H9 (cell line): ENCODE results near the gene ADGRD1. TPM values are rescaled to one million over a fixed set of nuclear protein-coding genes. Genes with fewer than 3 reads are reported as not detected.

Experiments used
- DNase-seq: peaks from one replicate; pipeline ENCODE4 v3.0.0-alpha.2; 2017
- H2AFZ ChIP-seq: one replicate; pipeline ENCODE4 v1.6.1; 2013; ENCODE audit warnings: mild to moderate bottlenecking, low read length, control low read depth, moderate library complexity
- H2AK5ac ChIP-seq: 2 replicates; pipeline ENCODE4 v1.6.1; 2013; ENCODE audit warnings: low read length, control low read depth, mixed read lengths; ENCODE audit not compliant: insufficient read length
- H2BK120ac ChIP-seq: one replicate; pipeline ENCODE4 v1.6.1; 2013; ENCODE audit warnings: low read depth, mild to moderate bottlenecking, low read length, control low read depth, inconsistent platforms; ENCODE audit not compliant: poor library complexity, severe bottlenecking
- H2BK12ac ChIP-seq: 2 replicates; pipeline ENCODE4 v1.6.1; 2013; ENCODE audit warnings: low read length, control low read depth, mixed read lengths, low read depth; ENCODE audit not compliant: insufficient read length
- H2BK15ac ChIP-seq: 2 replicates; pipeline ENCODE4 v1.6.1; 2013; ENCODE audit warnings: low read depth, low read length, control low read depth
- H2BK20ac ChIP-seq: one replicate; pipeline ENCODE4 v1.6.1; 2013; ENCODE audit warnings: low read depth, mild to moderate bottlenecking, low read length, control low read depth, inconsistent platforms; ENCODE audit not compliant: poor library complexity, severe bottlenecking
- H2BK5ac ChIP-seq: 2 replicates; pipeline ENCODE4 v1.6.1; 2013; ENCODE audit warnings: low read length, control low read depth, mixed read lengths; ENCODE audit not compliant: insufficient read length
- H3K14ac ChIP-seq: 2 replicates; pipeline ENCODE4 v1.6.1; 2013; ENCODE audit warnings: low read length, control low read depth; ENCODE audit not compliant: insufficient read depth
- H3K18ac ChIP-seq: 2 replicates; pipeline ENCODE4 v1.6.1; 2013; ENCODE audit warnings: low read depth, mild to moderate bottlenecking, mixed read lengths, low read length, control low read depth; ENCODE audit not compliant: insufficient read length
- H3K23ac ChIP-seq: 2 replicates; pipeline ENCODE4 v1.6.1; 2013; ENCODE audit warnings: low read length, control low read depth, mixed read lengths, low read depth; ENCODE audit not compliant: insufficient read length
- H3K23me2 ChIP-seq: 2 replicates; pipeline ENCODE4 v1.6.1; 2013; ENCODE audit warnings: low read depth, mild to moderate bottlenecking, mixed read lengths, low read length, control low read depth; ENCODE audit not compliant: insufficient read length, poor library complexity, severe bottlenecking
- H3K27ac ChIP-seq: 2 replicates; pipeline ENCODE4 v1.5.1; 2013; ENCODE audit warnings: low read length, control low read depth, mixed read lengths, low read depth; ENCODE audit not compliant: insufficient read length
- H3K27me3 ChIP-seq: 2 replicates; pipeline ENCODE4 v1.6.1; 2013; ENCODE audit warnings: low read length, control low read depth, inconsistent platforms; ENCODE audit not compliant: insufficient read depth
- H3K4ac ChIP-seq: 2 replicates; pipeline ENCODE4 v1.6.1; 2013; ENCODE audit warnings: low read depth, mild to moderate bottlenecking, control low read depth, inconsistent platforms, low read length, moderate library complexity
- H3K4me1 ChIP-seq: 2 replicates; pipeline ENCODE4 v1.6.1; 2013; ENCODE audit warnings: low read length, control low read depth, inconsistent platforms; ENCODE audit not compliant: insufficient read depth
- H3K4me2 ChIP-seq: 2 replicates; pipeline ENCODE4 v1.6.1; 2013; ENCODE audit warnings: low read length, control low read depth, mixed read lengths; ENCODE audit not compliant: insufficient read length, insufficient read depth
- H3K56ac ChIP-seq: 2 replicates; pipeline ENCODE4 v1.6.1; 2013; ENCODE audit warnings: low read depth, mild to moderate bottlenecking, mixed read lengths, low read length, control low read depth; ENCODE audit not compliant: insufficient read length
- H3K79me1 ChIP-seq: 2 replicates; pipeline ENCODE4 v1.6.1; 2013; ENCODE audit warnings: low read depth, mild to moderate bottlenecking, moderate library complexity, low read length, control low read depth, inconsistent platforms; ENCODE audit not compliant: insufficient read depth, poor library complexity, severe bottlenecking
- H3K79me2 ChIP-seq: 2 replicates; pipeline ENCODE4 v1.6.1; 2013; ENCODE audit warnings: low read length, control low read depth, inconsistent platforms; ENCODE audit not compliant: insufficient read depth
- H3K9ac ChIP-seq: 2 replicates; pipeline ENCODE4 v1.6.1; 2013; ENCODE audit warnings: low read length, control low read depth, mixed read lengths; ENCODE audit not compliant: insufficient read length; ENCODE audit errors: extremely low read depth
- H3K9me3 ChIP-seq: one replicate; pipeline ENCODE4 v1.6.1; 2013; ENCODE audit warnings: low read depth, low read length, inconsistent platforms; ENCODE audit not compliant: control insufficient read depth
- H3T11ph ChIP-seq: one replicate; pipeline ENCODE4 v1.6.1; 2013; ENCODE audit warnings: mild to moderate bottlenecking, low read length, control low read depth, inconsistent platforms
- H4K20me1 ChIP-seq: one replicate; pipeline ENCODE4 v1.6.1; 2013; ENCODE audit not compliant: control insufficient read depth, insufficient read length, insufficient read depth
- H4K5ac ChIP-seq: 2 replicates; pipeline ENCODE4 v1.6.1; 2013; ENCODE audit warnings: low read depth, mild to moderate bottlenecking, mixed read lengths, low read length, control low read depth; ENCODE audit not compliant: insufficient read length
- H4K8ac ChIP-seq: replicated peaks from 2 replicates; pipeline ENCODE4 v1.6.1; 2013; ENCODE audit warnings: low read length, control low read depth, mixed read lengths, low read depth; ENCODE audit not compliant: insufficient read length
- H4K91ac ChIP-seq: 2 replicates; pipeline ENCODE4 v1.6.1; 2013; ENCODE audit warnings: low read depth, mild to moderate bottlenecking, moderate library complexity, mixed read lengths, low read length, control low read depth; ENCODE audit not compliant: insufficient read length
- H3K27ac Mint-ChIP-seq, 3 experiments: 2 replicates in 2 of 3; 3 replicates in 1 of 3; pipeline ENCODE4 v1.8.0; 2020 to 2021; ENCODE audit warnings: mixed read lengths in 3 of 3, mild to moderate bottlenecking in 1 of 3, moderate library complexity in 1 of 3
- H3K27me3 Mint-ChIP-seq: 2 replicates; pipeline ENCODE4 v1.8.0; 2021; ENCODE audit warnings: low read depth, mild to moderate bottlenecking, moderate library complexity, mixed read lengths
- H3K36me3 Mint-ChIP-seq, 3 experiments: 2 replicates in 2 of 3; 3 replicates in 1 of 3; pipeline ENCODE4 v1.8.0; 2020 to 2021; ENCODE audit warnings: low read depth in 3 of 3, mixed read lengths in 3 of 3; ENCODE audit not compliant: insufficient read depth in 1 of 3
- H3K4me1 Mint-ChIP-seq, 2 experiments: 2 replicates each; pipeline ENCODE4 v1.8.0; 2020; ENCODE audit warnings: mixed read lengths in 2 of 2
- H3K4me3 Mint-ChIP-seq, 2 experiments: 2 replicates in 1 of 2; 3 replicates in 1 of 2; pipeline ENCODE4 v1.8.0; 2020 to 2021; ENCODE audit warnings: mild to moderate bottlenecking in 2 of 2, mixed read lengths in 2 of 2, moderate library complexity in 1 of 2
- H3K9me3 Mint-ChIP-seq, 2 experiments: 2 replicates in 1 of 2; 3 replicates in 1 of 2; pipeline ENCODE4 v1.8.0; 2020; ENCODE audit warnings: mild to moderate bottlenecking in 2 of 2, mixed read lengths in 2 of 2, moderate library complexity in 1 of 2
- CTCF ChIP-seq: fragments of 200-600 bp; sonication (generic); conservative IDR thresholded peaks from 3 replicates; pipeline ENCODE4 v1.8.0; 2021; ENCODE audit warnings: antibody characterized with exemption, mild to moderate bottlenecking
- WGBS: extraction: QIAGEN DNeasy Blood & Tissue Kit; methylation state at CpG from one replicate; pipeline ENCODE4 v1.1.7; 2013; ENCODE audit warnings: missing lambda C conversion rate, low lambda C conversion rate, mixed read lengths; ENCODE audit not compliant: insufficient read length; ENCODE audit errors: extremely low coverage; 5-methylcytosine and 5-hydroxymethylcytosine counted together
- total RNA-seq: library from RNA; stranded (reverse); gene quantifications from 2 replicates; pipeline ENCODE4 v1.2.1, GENCODE V29; 2021

ADGRD1 gene
- total RNA-seq, 1 experiment from 2014 or later: 0.52 TPM

DNA sequence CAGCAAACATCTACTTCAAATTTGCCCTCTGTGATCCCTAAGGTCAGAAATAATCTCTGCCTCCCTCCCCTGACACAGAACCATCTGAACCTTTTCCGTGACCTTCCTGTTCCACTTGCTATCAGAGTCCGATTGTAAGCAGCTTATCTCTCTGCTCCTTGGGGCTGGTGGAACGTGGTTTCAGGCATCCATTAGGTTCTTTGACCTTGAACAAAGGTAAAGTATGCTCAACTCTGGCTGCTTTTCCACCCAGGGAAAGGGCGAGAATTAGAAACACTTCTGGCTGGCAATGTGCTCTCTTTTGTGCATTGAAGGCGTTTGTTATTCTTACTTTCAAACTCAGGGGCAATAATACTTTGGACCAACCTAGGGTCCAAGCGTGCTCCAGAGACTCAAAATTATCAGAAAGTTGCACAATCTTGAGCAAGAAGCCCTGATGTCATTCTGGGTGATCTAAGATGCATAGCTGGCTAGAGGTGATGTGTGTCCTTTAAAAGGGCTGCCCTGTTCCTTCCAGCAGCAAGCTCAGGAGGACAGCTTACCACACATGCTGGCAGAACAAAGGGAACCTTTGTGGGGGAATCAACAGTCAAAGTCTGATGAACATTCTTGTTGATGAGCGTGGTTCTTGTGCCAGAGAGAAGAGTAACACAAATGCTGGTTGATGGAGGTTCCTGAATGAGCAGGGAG, 29.8 kb downstream of the ADGRD1 start:
- Mint-ChIP-seq H3K4me3 (no peak overlapping the region), H3K27me3 (peaks cover 13% of the 10 kb centered on the region), H3K4me1 (peaks cover 7 to 11% of the 10 kb centered on the region in 2 experiments), H3K9me3 (no peaks in the 10 kb centered on the region), H3K36me3 (no peaks in the 10 kb centered on the region; a peak in 1 of 7 replicates), H3K27ac (no peak overlapping the region)
- Histone ChIP-seq H2AK5ac (no peak overlapping the region), H4K8ac (no peak overlapping the region), H4K5ac (no peak overlapping the region), H3K18ac (no peak overlapping the region), H3K56ac (no peak overlapping the region), H3K9ac (no peak overlapping the region), H3K14ac (no peak overlapping the region), H3K4me1 (no peaks in the 10 kb centered on the region), H3K9me3 (no peaks in the 10 kb centered on the region), H2BK15ac (no peak overlapping the region), H2AFZ (no peak overlapping the region), H4K91ac (no peak overlapping the region), H3K79me1 (no peaks in the 10 kb centered on the region), H3K23ac (no peak overlapping the region), H3K27ac (no peak overlapping the region), H3T11ph (no peak overlapping the region), H2BK20ac (no peak overlapping the region), H3K27me3 (no peaks in the 10 kb centered on the region), H3K4ac (no peak overlapping the region), H3K4me2 (no peak overlapping the region), H2BK12ac (no peak overlapping the region), H3K79me2 (no peaks in the 10 kb centered on the region), H2BK120ac (no peak overlapping the region), H2BK5ac (no peak overlapping the region), H4K20me1 (no peaks in the 10 kb centered on the region), H3K23me2 (no peaks in the 10 kb centered on the region)
- TF ChIP-seq CTCF: no peak
- DNase-seq: no peak
- no CpG with 5 or more reads among the region's 7 CpGs for WGBS
